ENCODE measurements around the gene BCL11B.

GRCh38 chr14:99258876-99259726 lies 12.9 kb downstream of the BCL11B start:
- TF ChIP-seq PATZ1 (CRISPR knock-in tag; IDR thresholded peaks at IDR 0.05; ENCODE audit: borderline replicate concordance) (no peak), BACH2 (CRISPR knock-in tag; IDR thresholded peaks at IDR 0.05; ENCODE audit: borderline replicate concordance) (no peak), ISL1 (CRISPR knock-in tag; IDR thresholded peaks at IDR 0.05) (no peak), TSHZ2 (CRISPR knock-in tag; IDR thresholded peaks at IDR 0.05) (no peak), RARB (CRISPR knock-in tag; IDR thresholded peaks at IDR 0.05) (no peak), PPARA (CRISPR knock-in tag; IDR thresholded peaks at IDR 0.05; ENCODE audit: borderline replicate concordance) (no peak), CSRNP3 (CRISPR knock-in tag; IDR thresholded peaks at IDR 0.05) (no peak)
